ENCODE measurements around the gene ADAP1. TPM values are rescaled to one million over a fixed set of nuclear protein-coding genes. Genes with fewer than 3 reads are reported as not detected.

Gene ADAP1
- total RNA-seq, 4 donors from 2014 or later: 84.9 to 360 (median 169) TPM

- peaks cover 33% of the 10 kb centered on the region for H3K27me3 ChIP-seq
- 20% methylated on average over 7 of the region's 24 CpGs; no CpG with 5 or more reads in 1 of the 2 donors for WGBS, 2 donors (ENCODE audit: low coverage in 1 of 2)
Observed at GRCh38 chr7:988426-988911, 34.0 kb upstream of the ADAP1 start.

DNA sequence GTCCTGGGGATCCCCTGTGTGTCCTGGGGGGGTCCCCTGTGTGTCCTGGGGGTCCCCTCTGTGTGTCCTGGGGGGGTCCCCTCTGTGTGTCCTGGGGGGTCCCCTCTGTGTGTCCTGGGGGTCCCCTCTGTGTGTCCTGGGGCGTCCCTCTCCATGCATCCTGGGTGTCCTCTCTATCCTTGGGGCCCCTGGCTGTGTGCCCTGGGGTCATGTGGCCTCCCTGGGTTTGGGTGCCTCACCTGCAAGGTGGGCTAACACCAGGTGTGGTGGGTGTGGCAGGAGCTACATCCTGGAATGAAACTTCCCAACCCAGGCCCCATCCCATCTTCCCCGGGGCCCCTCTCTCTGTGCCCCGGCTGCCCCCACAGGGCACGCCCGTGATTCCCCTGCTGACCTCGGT is 33.4 kb upstream of the ADAP1 start:
- H3K4me1 ChIP-seq: peaks cover 1 to 17% (median 15%) of the 10 kb centered on the region in 4 donors
- no peak for DNase-seq
- intact Hi-C loops (cut with DNase I; ENCODE audit: low total_unique reads): no loop called here
- peak overlapping the region in 1 of 4 donors; percentile 23 for H3K27ac ChIP-seq
- peak overlapping the region in 1 of 4 donors; percentile 8 for H3K4me3 ChIP-seq
- H3K36me3 ChIP-seq: no peaks in the 10 kb centered on the region
- peaks cover 38% of the 10 kb centered on the region for H3K27me3 ChIP-seq
- in situ Hi-C loops (cut with MboI; ENCODE audit: low pct_ligation_motif_present in 1 of 4, low pct_unique_long_range_greater_than_20kb in 1 of 4, low sequenced_read_pairs in 3 of 4): loop anchor here in 3 of 4 donors (25.0 kb wide), 2 partner anchors 149 to 174 kb away; partner anchors contain the start of gene ZFAND2A (in 2 of the 3)
- no peaks in the 10 kb centered on the region for H3K9me3 ChIP-seq
- WGBS, 2 donors (ENCODE audit: low coverage in 1 of 2): 63% methylated on average over 2 of the region's 6 CpGs; no CpG with 5 or more reads in 1 of the 2 donors
- no peak for TF ChIP-seq EP300 (IDR thresholded peaks at IDR 0.05; ENCODE audit: low read depth)
- TF ChIP-seq POLR2AphosphoS5 (IDR thresholded peaks at IDR 0.05): no peak
- TF ChIP-seq POLR2A (IDR thresholded peaks at IDR 0.05): no peak
- TF ChIP-seq, protein P1, sequence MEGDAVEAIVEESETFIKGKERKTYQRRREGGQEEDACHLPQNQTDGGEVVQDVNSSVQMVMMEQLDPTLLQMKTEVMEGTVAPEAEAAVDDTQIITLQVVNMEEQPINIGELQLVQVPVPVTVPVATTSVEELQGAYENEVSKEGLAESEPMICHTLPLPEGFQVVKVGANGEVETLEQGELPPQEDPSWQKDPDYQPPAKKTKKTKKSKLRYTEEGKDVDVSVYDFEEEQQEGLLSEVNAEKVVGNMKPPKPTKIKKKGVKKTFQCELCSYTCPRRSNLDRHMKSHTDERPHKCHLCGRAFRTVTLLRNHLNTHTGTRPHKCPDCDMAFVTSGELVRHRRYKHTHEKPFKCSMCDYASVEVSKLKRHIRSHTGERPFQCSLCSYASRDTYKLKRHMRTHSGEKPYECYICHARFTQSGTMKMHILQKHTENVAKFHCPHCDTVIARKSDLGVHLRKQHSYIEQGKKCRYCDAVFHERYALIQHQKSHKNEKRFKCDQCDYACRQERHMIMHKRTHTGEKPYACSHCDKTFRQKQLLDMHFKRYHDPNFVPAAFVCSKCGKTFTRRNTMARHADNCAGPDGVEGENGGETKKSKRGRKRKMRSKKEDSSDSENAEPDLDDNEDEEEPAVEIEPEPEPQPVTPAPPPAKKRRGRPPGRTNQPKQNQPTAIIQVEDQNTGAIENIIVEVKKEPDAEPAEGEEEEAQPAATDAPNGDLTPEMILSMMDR (IDR thresholded peaks at IDR 0.05): no peak

More at GRCh38 chr7:988426-988911, 34.0 kb upstream of the ADAP1 start:
- in situ Hi-C loops (cut with MboI; ENCODE audit: low pct_ligation_motif_present in 1 of 4, low pct_unique_long_range_greater_than_20kb in 1 of 4, low sequenced_read_pairs in 3 of 4): loop anchor here in 3 of 4 donors (25.0 kb wide), 2 partner anchors 149 to 174 kb away; partner anchors contain the start of gene ZFAND2A (in 2 of the 3)
- no peaks in the 10 kb centered on the region for H3K9me3 ChIP-seq
- TF ChIP-seq, protein P1 (IDR thresholded peaks at IDR 0.05): no peak
- DNase-seq: peak; percentile 38
- no peaks in the 10 kb centered on the region for H3K36me3 ChIP-seq
- peak overlapping the region in 1 of 4 donors; percentile 23 for H3K27ac ChIP-seq
- intact Hi-C loops (cut with DNase I; ENCODE audit: low total_unique reads): no loop called here
- peak overlapping the region in 2 of 4 donors; percentile 8 to 13 for H3K4me3 ChIP-seq
- H3K4me1 ChIP-seq: peaks cover 7 to 18% (median 11%) of the 10 kb centered on the region in 4 donors

DNA sequence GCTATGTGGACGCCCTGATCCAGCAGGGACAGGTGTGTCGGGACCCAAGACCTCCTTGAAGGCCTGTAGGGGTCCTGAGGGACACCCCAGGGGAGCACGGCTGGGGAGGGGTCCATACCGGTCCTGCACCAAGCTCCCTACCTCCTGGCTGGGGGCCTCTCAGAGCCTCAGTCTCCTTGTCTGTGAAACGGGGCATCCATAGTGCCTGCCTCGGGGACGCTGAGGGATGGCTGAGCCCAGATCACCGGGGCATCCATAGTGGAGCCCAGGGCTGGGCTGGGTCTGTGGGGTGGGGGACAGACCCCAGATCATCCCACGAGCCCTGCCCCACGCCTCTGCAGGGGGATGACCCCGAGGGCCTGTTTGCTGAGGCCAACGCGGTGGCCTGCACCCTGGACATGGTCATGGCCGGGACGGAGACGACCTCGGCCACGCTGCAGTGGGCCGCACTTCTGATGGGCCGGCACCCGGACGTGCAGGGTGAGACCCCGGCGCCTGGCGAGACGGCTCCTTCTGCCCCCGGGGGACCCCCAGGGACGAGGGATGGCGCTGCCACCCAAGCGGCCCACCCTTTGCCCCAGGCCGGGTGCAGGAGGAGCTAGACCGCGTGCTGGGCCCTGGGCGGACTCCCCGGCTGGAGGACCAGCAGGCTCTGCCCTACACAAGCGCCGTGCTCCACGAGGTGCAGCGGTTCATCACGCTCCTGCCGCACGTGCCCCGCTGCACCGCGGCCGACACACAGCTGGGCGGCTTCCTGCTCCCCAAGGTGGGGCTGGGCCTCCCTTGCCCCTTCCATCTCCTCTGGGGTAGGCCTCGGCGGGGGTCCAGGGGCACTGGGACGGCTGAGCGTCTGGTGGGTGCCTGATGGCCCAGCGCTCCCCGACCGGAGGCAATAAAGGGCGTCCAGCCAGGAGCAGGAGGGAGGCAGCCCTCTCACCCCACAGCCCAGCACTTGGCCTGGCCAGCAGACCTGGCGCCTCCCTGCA is 32.6 kb upstream of the ADAP1 start:
- Histone ChIP-seq H3K27me3 (peaks cover 38% of the 10 kb centered on the region), H3K9me3 (no peaks in the 10 kb centered on the region), H3K36me3 (no peaks in the 10 kb centered on the region), H3K4me1 (peaks cover 0 to 23% (median 17%) of the 10 kb centered on the region in 4 donors), H3K27ac (no peak overlapping the region), H3K4me3 (no peak overlapping the region)
- WGBS, 2 donors (ENCODE audit: low coverage in 1 of 2): 70 to 78% methylated on average over 2 to 38 of the region's 56 CpGs
- TF ChIP-seq EP300 (IDR thresholded peaks at IDR 0.05; ENCODE audit: low read depth) (no peak), POLR2A (IDR thresholded peaks at IDR 0.05) (no peak), POLR2AphosphoS5 (IDR thresholded peaks at IDR 0.05) (no peak)
- TF ChIP-seq, protein P1 (IDR thresholded peaks at IDR 0.05): no peak
- no peak for DNase-seq
- intact Hi-C loops (cut with DNase I; ENCODE audit: low total_unique reads): no loop called here
- in situ Hi-C loops (cut with MboI; ENCODE audit: low pct_ligation_motif_present in 1 of 4, low pct_unique_long_range_greater_than_20kb in 1 of 4, low sequenced_read_pairs in 3 of 4): loop anchor here in 3 of 4 donors (25.0 kb wide), 2 partner anchors 150 to 175 kb away; partner anchors contain the start of gene ZFAND2A (in 2 of the 3)

All from transverse colon (tissue), 4 donors.